GM12878 (cell line): ENCODE results near the gene ANK2. TPM values are rescaled to one million over a fixed set of nuclear protein-coding genes. Genes with fewer than 3 reads are reported as not detected.

ENCODE experiments used
- ATAC-seq: fragments of 200-7000 bp; cut with Tn5 transposase; 3 replicates; pipeline ENCODE4 v1.9.1; 2020; ENCODE audit warnings: mild to moderate bottlenecking, moderate library complexity
- BruUV-seq: library from RNA; stranded (reverse); fragments of 400-500 nt; replicated peaks from 2 replicates; lab custom pipeline; 2021; lab: Mats Ljungman, UMichigan
- CTCF ChIA-PET: fragments of 300-600 bp; sonication (Branson Sonifier 250); formaldehyde crosslinking; extraction: SDS; loops from one replicate; lab custom pipeline; 2021; ENCODE audit warnings: inconsistent platforms; lab: Yijun Ruan, JAX
- POLR2A ChIA-PET: fragments of 350-600 bp; formaldehyde crosslinking; extraction: SDS; loops from one replicate; lab custom pipeline; 2021; ENCODE audit warnings: inconsistent platforms; lab: Charles Lee
- RAD21 ChIA-PET: fragments of 300-600 bp; sonication (Branson Sonifier 250); formaldehyde crosslinking; loops from one replicate; lab custom pipeline; 2023; ENCODE audit warnings: antibody characterized with exemption; ENCODE audit not compliant: unreplicated experiment; lab: Charles Lee
- SMC1A ChIA-PET: fragments of 300-600 bp; sonication (Branson Sonifier 250); formaldehyde crosslinking; loops from one replicate; lab custom pipeline; 2023; ENCODE audit not compliant: unreplicated experiment, uncharacterized antibody; lab: Charles Lee
- DNase-seq: peaks from one replicate; pipeline ENCODE4 v3.0.0-alpha.2; 2011; ENCODE audit warnings: low read depth, low spot score
- FAIRE-seq: peaks from 3 replicates; lab custom pipeline; 2011; peaks lifted over from hg19 to GRCh38; lab: Jason Lieb, UNC
- H2AFZ ChIP-seq: 2 replicates; pipeline ENCODE4 v1.6.0; 2011; ENCODE audit warnings: low read depth, low read length, control low read depth; ENCODE audit not compliant: control insufficient read depth
- H3K27ac ChIP-seq: 2 replicates; pipeline ENCODE4 v1.5.1; 2011; ENCODE audit warnings: control low read depth; ENCODE audit not compliant: control insufficient read depth, insufficient read depth
- H3K27me3 ChIP-seq, 2 experiments: replicated peaks in 1 of 2; 2 replicates each; pipeline versions ENCODE4 v1.6.0 to v1.6.1; 2011; ENCODE audit warnings: low read length in 1 of 2; ENCODE audit not compliant: control insufficient read depth in 2 of 2, insufficient read depth in 2 of 2
- H3K36me3 ChIP-seq, 2 experiments: 2 replicates each; pipeline ENCODE4 v1.5.1; 2011; ENCODE audit warnings: low read length in 1 of 2; ENCODE audit not compliant: control insufficient read depth in 2 of 2, insufficient read depth in 2 of 2
- H3K4me1 ChIP-seq: 2 replicates; pipeline ENCODE4 v1.6.1; 2011; ENCODE audit warnings: mild to moderate bottlenecking, low read length, moderate library complexity, mixed read lengths; ENCODE audit not compliant: control insufficient read depth, insufficient read depth
- H3K4me2 ChIP-seq: 2 replicates; pipeline ENCODE4 v1.6.0; 2011; ENCODE audit warnings: control low read depth; ENCODE audit not compliant: control insufficient read depth, insufficient read depth
- H3K4me3 ChIP-seq: fragments of 200-600 bp; sonication (generic); 2 replicates; pipeline ENCODE4 v1.5.1; 2016
- H3K79me2 ChIP-seq: 2 replicates; pipeline ENCODE4 v1.6.0; 2011; ENCODE audit warnings: low read length; ENCODE audit not compliant: control insufficient read depth, insufficient read depth
- H3K9ac ChIP-seq: 2 replicates; pipeline ENCODE4 v1.8.0; 2011; ENCODE audit warnings: low read length, control low read depth, mixed read lengths; ENCODE audit not compliant: control insufficient read depth, insufficient read depth
- H3K9me3 ChIP-seq: replicated peaks from 3 replicates; pipeline ENCODE4 v1.5.1; 2011; ENCODE audit warnings: mild to moderate bottlenecking, low read length; ENCODE audit not compliant: control insufficient read depth, insufficient read depth
- H4K20me1 ChIP-seq: 2 replicates; pipeline ENCODE4 v1.6.0; 2011; ENCODE audit not compliant: control insufficient read depth, insufficient read depth
- HCFC1 ChIP-seq: fragments of 150-350 bp; IDR thresholded peaks from 2 replicates; pipeline ENCODE4 v1.6.1; 2014; ENCODE audit warnings: low read length
- POU2F2 ChIP-seq: IDR thresholded peaks from 3 replicates; pipeline ENCODE4 v1.6.1; 2011; ENCODE audit warnings: low read depth, mild to moderate bottlenecking, low read length, borderline replicate concordance
- RAD21 ChIP-seq: IDR thresholded peaks from 2 replicates; pipeline ENCODE4 v1.6.1; 2011; ENCODE audit warnings: mild to moderate bottlenecking, low read depth, low read length, moderate library complexity; ENCODE audit not compliant: insufficient read depth
- SMC3 ChIP-seq: IDR thresholded peaks from 2 replicates; pipeline ENCODE4 v1.6.1; 2011; ENCODE audit warnings: low read length, improper control_type of control experiment, borderline replicate concordance
- YY1 ChIP-seq: IDR thresholded peaks from 2 replicates; pipeline ENCODE4 v1.6.1; 2011; ENCODE audit warnings: low read depth, mild to moderate bottlenecking, low read length
- ZNF24 ChIP-seq: fragments of 450-650 bp; IDR thresholded peaks from 2 replicates; pipeline ENCODE4 v1.6.1; 2017; ENCODE audit warnings: antibody characterized with exemption, mild to moderate bottlenecking
- WGBS: methylation state at CpG from one replicate; pipeline ENCODE4 v1.1.6; 2016; ENCODE audit warnings: low lambda C conversion rate; ENCODE audit not compliant: insufficient replicate concordance, insufficient coverage; ENCODE audit errors: missing lambda C conversion rate; 5-methylcytosine and 5-hydroxymethylcytosine counted together
- in situ Hi-C: fragments of 300-500 bp; cut with MboI; formaldehyde crosslinking; loops from 9 replicates; pipeline ENCODE4 v1.14.3; 2018; ENCODE audit warnings: mixed read lengths
- intact Hi-C: fragments of 100-400 bp; cut with micrococcal nuclease; formaldehyde crosslinking; loops from one replicate; pipeline ENCODE4 v1.14.2; 2022; ENCODE audit not compliant: unreplicated experiment
- polyA plus RNA-seq, 11 experiments: library from polyadenylated mRNA; depleted of rRNA in 4 of 11; unstranded in 6 of 11; stranded (reverse) in 5 of 11; fragments of >200 nt; fragmentation: Nextera tagmentation in 4 of 11; fragmentation: Illumina TruSeq in 1 of 11; extraction: Ambion mirVana in 4 of 11; extraction: Trizol in 1 of 11; gene quantifications; 1 replicate in 1 of 11; 2 replicates in 10 of 11; pipeline versions ENCODE4 v1.2.1 to v1.2.3, GENCODE V29; 2011 to 2016; ENCODE audit warnings: inconsistent platforms in 2 of 11, missing spikeins in 2 of 11, low read depth in 1 of 11
- total RNA-seq, 4 experiments: library from RNA; depleted of rRNA in 3 of 4; stranded (reverse); fragments of >200 nt in 3 of 4; fragmentation: Illumina TruSeq in 1 of 4; extraction: Trizol in 1 of 4; gene quantifications; 2 replicates each; pipeline versions ENCODE4 v1.2.1 to v1.2.3, GENCODE V29; 2013 to 2021
- TF ChIP-seq, protein P1 (sequence below), 3 experiments: IDR thresholded peaks in 2 of 3; conservative IDR thresholded peaks in 1 of 3; 2 replicates each; pipeline ENCODE4 v1.5.1; 2011; ENCODE audit warnings: low read depth in 3 of 3, low read length in 3 of 3, mild to moderate bottlenecking in 3 of 3, control low read depth in 2 of 3, moderate library complexity in 2 of 3, inconsistent platforms in 1 of 3, mixed read lengths in 1 of 3; ENCODE audit not compliant: control insufficient read depth in 2 of 3, insufficient read depth in 1 of 3; ENCODE audit errors: extremely low read depth in 1 of 3
- TF ChIP-seq, protein P2 (sequence below): IDR thresholded peaks from 2 replicates; pipeline ENCODE4 v1.6.1; 2012; ENCODE audit warnings: low read depth, low read length, improper control_type of control experiment
- TF ChIP-seq, protein P3 (sequence below): fragments of 450-650 bp; IDR thresholded peaks from 2 replicates; pipeline ENCODE4 v1.6.1; 2016; ENCODE audit warnings: mild to moderate bottlenecking

ANK2 gene
- total and polyA plus RNA-seq, 10 of the 15 experiments (the other 5 are each of a cell fraction or from before 2014, with no cell fraction given), result 1.6 to 13.0 (median 4.1) TPM

DNA sequence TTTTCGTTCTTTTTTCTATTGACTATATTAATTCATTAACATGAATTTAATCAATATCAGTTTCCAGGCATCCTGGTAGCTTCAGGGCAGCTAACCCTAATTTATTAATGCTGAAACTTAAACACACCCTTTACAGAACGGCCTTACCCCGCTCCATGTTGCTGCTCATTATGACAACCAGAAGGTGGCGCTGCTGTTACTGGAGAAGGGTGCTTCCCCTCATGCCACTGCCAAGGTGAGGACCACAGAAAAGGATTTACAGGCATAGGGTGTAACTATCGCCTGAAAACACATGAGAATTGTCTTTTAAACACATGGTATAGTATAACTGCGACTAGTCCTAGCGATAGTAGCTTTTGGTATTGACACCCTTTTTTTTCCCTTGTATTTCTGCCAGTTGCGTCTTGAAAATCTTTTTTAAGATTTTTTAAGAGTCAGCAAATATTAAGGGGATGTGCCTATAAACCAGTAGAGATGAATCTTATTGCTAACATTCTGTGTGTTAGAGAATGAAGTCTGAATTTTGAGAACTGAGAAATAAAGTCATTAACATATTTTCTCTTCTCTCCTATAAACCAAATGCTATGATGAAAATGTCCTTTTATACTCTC is 229.0 kb downstream of the ANK2 start:
- Histone ChIP-seq H3K9me3 (no peaks in the 10 kb centered on the region), H3K27ac (no peak overlapping the region), H3K4me1 (no peaks in the 10 kb centered on the region), H3K4me2 (no peak overlapping the region), H3K79me2 (no peaks in the 10 kb centered on the region), H2AFZ (no peak overlapping the region), H3K27me3 (no peaks in the 10 kb centered on the region), H3K4me3 (no peak overlapping the region), H3K9ac (no peak overlapping the region), H3K36me3 (no peaks in the 10 kb centered on the region), H4K20me1 (no peaks in the 10 kb centered on the region)
- BruUV-seq, result no TSS peak
- CTCF ChIA-PET, result interaction anchor here (0.6 to 3.4 kb wide), 24 partner anchors 9 to 1109 kb away, joined by 3 to 26 read pairs (median 3); no protein-coding TSS in a partner anchor
- TF ChIP-seq, protein P1, sequence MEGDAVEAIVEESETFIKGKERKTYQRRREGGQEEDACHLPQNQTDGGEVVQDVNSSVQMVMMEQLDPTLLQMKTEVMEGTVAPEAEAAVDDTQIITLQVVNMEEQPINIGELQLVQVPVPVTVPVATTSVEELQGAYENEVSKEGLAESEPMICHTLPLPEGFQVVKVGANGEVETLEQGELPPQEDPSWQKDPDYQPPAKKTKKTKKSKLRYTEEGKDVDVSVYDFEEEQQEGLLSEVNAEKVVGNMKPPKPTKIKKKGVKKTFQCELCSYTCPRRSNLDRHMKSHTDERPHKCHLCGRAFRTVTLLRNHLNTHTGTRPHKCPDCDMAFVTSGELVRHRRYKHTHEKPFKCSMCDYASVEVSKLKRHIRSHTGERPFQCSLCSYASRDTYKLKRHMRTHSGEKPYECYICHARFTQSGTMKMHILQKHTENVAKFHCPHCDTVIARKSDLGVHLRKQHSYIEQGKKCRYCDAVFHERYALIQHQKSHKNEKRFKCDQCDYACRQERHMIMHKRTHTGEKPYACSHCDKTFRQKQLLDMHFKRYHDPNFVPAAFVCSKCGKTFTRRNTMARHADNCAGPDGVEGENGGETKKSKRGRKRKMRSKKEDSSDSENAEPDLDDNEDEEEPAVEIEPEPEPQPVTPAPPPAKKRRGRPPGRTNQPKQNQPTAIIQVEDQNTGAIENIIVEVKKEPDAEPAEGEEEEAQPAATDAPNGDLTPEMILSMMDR (IDR thresholded peaks at IDR 0.05 in 2 of 3, conservative IDR thresholded peaks at IDR 0.05 in 1 of 3; ENCODE audit: control insufficient read depth in 2 of 3, extremely low read depth in 1 of 3, insufficient read depth in 1 of 3, low read depth in 3 of 3, low read length in 3 of 3), result peak; percentile 86 to 88 (median 88)
- 0 out of 2 replicates have a peak, but pooled peaks have one; percentile 11 for TF ChIP-seq HCFC1
- TF ChIP-seq ZNF24, result no peak
- TF ChIP-seq, protein P2, sequence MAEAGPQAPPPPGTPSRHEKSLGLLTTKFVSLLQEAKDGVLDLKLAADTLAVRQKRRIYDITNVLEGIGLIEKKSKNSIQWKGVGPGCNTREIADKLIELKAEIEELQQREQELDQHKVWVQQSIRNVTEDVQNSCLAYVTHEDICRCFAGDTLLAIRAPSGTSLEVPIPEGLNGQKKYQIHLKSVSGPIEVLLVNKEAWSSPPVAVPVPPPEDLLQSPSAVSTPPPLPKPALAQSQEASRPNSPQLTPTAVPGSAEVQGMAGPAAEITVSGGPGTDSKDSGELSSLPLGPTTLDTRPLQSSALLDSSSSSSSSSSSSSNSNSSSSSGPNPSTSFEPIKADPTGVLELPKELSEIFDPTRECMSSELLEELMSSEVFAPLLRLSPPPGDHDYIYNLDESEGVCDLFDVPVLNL, result no peak
- peak; percentile 76 for TF ChIP-seq SMC3
- TF ChIP-seq, protein P3, sequence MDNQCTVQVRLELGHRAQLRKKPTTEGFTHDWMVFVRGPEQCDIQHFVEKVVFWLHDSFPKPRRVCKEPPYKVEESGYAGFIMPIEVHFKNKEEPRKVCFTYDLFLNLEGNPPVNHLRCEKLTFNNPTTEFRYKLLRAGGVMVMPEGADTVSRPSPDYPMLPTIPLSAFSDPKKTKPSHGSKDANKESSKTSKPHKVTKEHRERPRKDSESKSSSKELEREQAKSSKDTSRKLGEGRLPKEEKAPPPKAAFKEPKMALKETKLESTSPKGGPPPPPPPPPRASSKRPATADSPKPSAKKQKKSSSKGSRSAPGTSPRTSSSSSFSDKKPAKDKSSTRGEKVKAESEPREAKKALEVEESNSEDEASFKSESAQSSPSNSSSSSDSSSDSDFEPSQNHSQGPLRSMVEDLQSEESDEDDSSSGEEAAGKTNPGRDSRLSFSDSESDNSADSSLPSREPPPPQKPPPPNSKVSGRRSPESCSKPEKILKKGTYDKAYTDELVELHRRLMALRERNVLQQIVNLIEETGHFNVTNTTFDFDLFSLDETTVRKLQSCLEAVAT, result no peak
- peak; percentile 88 for TF ChIP-seq RAD21
- peak; percentile 71 for TF ChIP-seq YY1
- 0 out of 3 replicates have a peak, but pooled peaks have one; percentile 32 for TF ChIP-seq POU2F2
- peak; percentile 100 for ATAC-seq
- WGBS, result 30% methylated on average over 8 of the region's 8 CpGs
- DNase-seq, result peak; percentile 23
- in situ Hi-C loops, result no loop called here
- FAIRE-seq, result peak; percentile 80
- SMC1A ChIA-PET, result interaction anchor here (0.7 to 2.5 kb wide), 9 partner anchors 11 to 853 kb away, joined by 3 to 9 read pairs (median 3); no protein-coding TSS in a partner anchor
- RAD21 ChIA-PET, result interaction anchor here (0.9 to 1.4 kb wide), 4 partner anchors 76 to 181 kb away, joined by 3 to 7 read pairs (median 3); no protein-coding TSS in a partner anchor
- intact Hi-C loops, result loop anchor here (1.0 to 10.0 kb wide), 4 partner anchors 50 to 1106 kb away; no protein-coding TSS in a partner anchor
- POLR2A ChIA-PET, result no interaction called here
